ENCODE results near the gene FOXA3.

Gene FOXA3

GRCh38 chr19:45863840-45864628 lies at the start of gene FOXA3:
Gene FOXA3 (plus strand): TSS chr19:45864326. CDS start chr19:45864457, 131 bp downstream.
- peak; percentile 65 for DNase-seq (ENCODE audit: low spot score)

GRCh38 chr19:45814851-45815480 lies 49.2 kb upstream of the FOXA3 start, which contains the start of gene RSPH6A:
Gene RSPH6A (minus strand): TSS chr19:45815308. CDS start chr19:45815176, 132 bp downstream.
- no peak for DNase-seq (ENCODE audit: low spot score)

GRCh38 chr19:45815481-45816216 lies 48.5 kb upstream of the FOXA3 start:
- DNase-seq (ENCODE audit: low spot score): no peak

GRCh38 chr19:45816236-45817009 lies 47.7 kb upstream of the FOXA3 start:
- no peak for DNase-seq (ENCODE audit: low spot score)

- DNase-seq (ENCODE audit: low spot score): peak; percentile 97
Observed at GRCh38 chr19:45817010-45817724, 47.0 kb upstream of the FOXA3 start.

- DNase-seq (ENCODE audit: low spot score): no peak
Observed at GRCh38 chr19:45817725-45818301, 46.3 kb upstream of the FOXA3 start.

- no peak for DNase-seq (ENCODE audit: low spot score)
Observed at GRCh38 chr19:45819769-45820168, 44.4 kb upstream of the FOXA3 start.

- no peak for DNase-seq (ENCODE audit: low spot score)
Observed at GRCh38 chr19:45820413-45821102, 43.6 kb upstream of the FOXA3 start.

- DNase-seq (ENCODE audit: low spot score): no peak
Observed at GRCh38 chr19:45821103-45821521, 43.0 kb upstream of the FOXA3 start.

- DNase-seq (ENCODE audit: low spot score): no peak
Observed at GRCh38 chr19:45821570-45821969, 42.6 kb upstream of the FOXA3 start.

- no peak for DNase-seq (ENCODE audit: low spot score)
Observed at GRCh38 chr19:45822716-45823115, 41.4 kb upstream of the FOXA3 start.

- no peak for DNase-seq (ENCODE audit: low spot score)
Observed at GRCh38 chr19:45823182-45823581, 40.9 kb upstream of the FOXA3 start.

- no peak for DNase-seq (ENCODE audit: low spot score)
Observed at GRCh38 chr19:45824041-45824471, 40.1 kb upstream of the FOXA3 start.

- DNase-seq (ENCODE audit: low spot score): no peak
Observed at GRCh38 chr19:45824531-45825262, 39.4 kb upstream of the FOXA3 start.

GRCh38 chr19:45825263-45825605 lies 38.9 kb upstream of the FOXA3 start:
- DNase-seq (ENCODE audit: low spot score): no peak

GRCh38 chr19:45825917-45826893 lies 37.9 kb upstream of the FOXA3 start:
- no peak for DNase-seq (ENCODE audit: low spot score)

- no peak for DNase-seq (ENCODE audit: low spot score)
Observed at GRCh38 chr19:45826934-45827333, 37.2 kb upstream of the FOXA3 start.

GRCh38 chr19:45827459-45828093 lies 36.5 kb upstream of the FOXA3 start:
- DNase-seq (ENCODE audit: low spot score): no peak

All from activated CD4-positive, alpha-beta T cell treated with anti-CD3 and anti-CD28 coated beads, Interleukin-2, Interleukin-4, amounts not matched to agents 100 ng/mL and 50 ng/mL, durations not matched to agents 16 hours and 8 hours (primary cell).